Fibroblast of lung (primary cell): ENCODE data around the gene RNF10. TPM values are rescaled to one million over a fixed set of nuclear protein-coding genes. Genes with fewer than 3 reads are reported as not detected.
"Not testable (repeated sequence)": the region's sequence is repeated elsewhere in the genome, so short reads cannot be mapped to it uniquely, and the experiment has no call there.

ENCODE experiments used
- DNase-seq, 2 donors: peaks; one replicate each; pipeline versions ENCODE4 v3.0.0 to v3.0.0-alpha.2; 2010; ENCODE audit warnings: low read depth in 2 of 2
- H2AFZ ChIP-seq: 2 replicates; pipeline ENCODE4 v1.5.1; 2012; ENCODE audit warnings: low read length, control low read depth, inconsistent platforms
- H3K27ac ChIP-seq: 2 replicates; pipeline ENCODE4 v1.5.1; 2011; ENCODE audit warnings: low read length, control low read depth; ENCODE audit not compliant: insufficient read depth
- H3K27me3 ChIP-seq: 2 replicates; pipeline ENCODE4 v1.5.1; 2011; ENCODE audit warnings: mild to moderate bottlenecking, low read length; ENCODE audit not compliant: control insufficient read depth, insufficient read depth
- H3K36me3 ChIP-seq: 2 replicates; pipeline ENCODE4 v1.5.1; 2011; ENCODE audit warnings: low read length; ENCODE audit not compliant: control insufficient read depth, insufficient read depth
- H3K4me1 ChIP-seq: 2 replicates; pipeline ENCODE4 v1.5.1; 2011; ENCODE audit warnings: low read length; ENCODE audit not compliant: control insufficient read depth, insufficient read depth; ENCODE audit errors: extremely low read depth
- H3K4me2 ChIP-seq: 2 replicates; pipeline ENCODE4 v1.5.1; 2011; ENCODE audit warnings: low read length, control low read depth; ENCODE audit not compliant: insufficient read depth; ENCODE audit errors: extremely low read depth
- H3K4me3 ChIP-seq, 4 experiments: fragments of 200-600 bp in 1 of 4; sonication (generic) in 1 of 4; replicated peaks in 1 of 4; 2 replicates each; pipeline ENCODE4 v1.5.1; 2011 to 2016; ENCODE audit warnings: low read length in 4 of 4, low read depth in 3 of 4, mild to moderate bottlenecking in 3 of 4, control low read depth in 2 of 4, inconsistent platforms in 1 of 4, mixed read lengths in 1 of 4; ENCODE audit not compliant: insufficient read depth in 1 of 4; ENCODE audit errors: control extremely low read depth in 1 of 4
- H3K79me2 ChIP-seq: 2 replicates; pipeline ENCODE4 v1.5.1; 2012; ENCODE audit warnings: mild to moderate bottlenecking, low read length, inconsistent platforms; ENCODE audit not compliant: control insufficient read depth, insufficient read depth
- H3K9ac ChIP-seq: 2 replicates; pipeline ENCODE4 v1.5.1; 2011; ENCODE audit warnings: mild to moderate bottlenecking, low read length, control low read depth; ENCODE audit not compliant: insufficient read depth
- H3K9me3 ChIP-seq: 2 replicates; pipeline ENCODE4 v1.5.1; 2012; ENCODE audit warnings: low read depth, low read length; ENCODE audit not compliant: control insufficient read depth, insufficient read depth
- H4K20me1 ChIP-seq: 2 replicates; pipeline ENCODE4 v1.5.1; 2011; ENCODE audit warnings: low read length; ENCODE audit not compliant: control insufficient read depth, insufficient read depth; ENCODE audit errors: extremely low read depth
- EZH2 ChIP-seq: IDR thresholded peaks from 2 replicates; pipeline ENCODE4 v1.5.1; 2012; ENCODE audit warnings: low read length, control low read depth, mild to moderate bottlenecking; ENCODE audit errors: missing control alignments
- polyA plus RNA-seq, 2 donors: library from polyadenylated mRNA; depleted of rRNA in 1 of 2; stranded (reverse) in 1 of 2; unstranded in 1 of 2; fragments of >200 nt; gene quantifications; 2 replicates each; pipeline ENCODE4 v1.2.1, GENCODE V29; 2011 to 2012; ENCODE audit warnings: missing spikeins in 1 of 2
- total RNA-seq: library from RNA; depleted of rRNA; stranded (reverse); fragments of >200 nt; gene quantifications from 2 replicates; pipeline ENCODE4 v1.2.1, GENCODE V29; 2014
- TF ChIP-seq, protein P1 (sequence below), 2 donors: IDR thresholded peaks in 1 of 2; conservative IDR thresholded peaks in 1 of 2; 1 replicate in 1 of 2; 2 replicates in 1 of 2; pipeline ENCODE4 v1.5.1; 2011 to 2012; ENCODE audit warnings: low read length in 2 of 2, control low read depth in 1 of 2, inconsistent platforms in 1 of 2, low read depth in 1 of 2, mild to moderate bottlenecking in 1 of 2

The RNF10 gene
- total and polyA plus RNA-seq, 2 donors (not counting 1 experiment from before 2014, with no cell fraction given): 174 to 184 TPM

DNA sequence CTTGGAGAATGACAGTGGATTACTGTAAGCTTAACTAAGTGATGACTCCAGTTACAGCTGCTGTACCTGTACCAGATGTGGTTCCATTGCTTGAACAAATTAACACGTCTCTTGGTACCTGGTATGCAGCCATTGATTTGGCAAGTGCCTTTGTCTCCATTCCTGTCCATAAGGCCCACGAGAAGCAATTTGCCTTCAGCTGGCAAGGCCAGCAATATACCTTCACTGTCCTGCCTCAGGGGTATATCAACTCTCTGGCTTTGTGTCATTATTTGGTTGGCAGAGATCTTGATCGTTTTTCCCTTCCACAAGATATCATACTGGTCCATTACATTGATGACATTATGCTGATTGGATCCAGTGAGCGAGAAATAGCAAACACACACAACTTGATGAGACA is 76.4 kb downstream of the RNF10 start:
- TF ChIP-seq, protein P1, sequence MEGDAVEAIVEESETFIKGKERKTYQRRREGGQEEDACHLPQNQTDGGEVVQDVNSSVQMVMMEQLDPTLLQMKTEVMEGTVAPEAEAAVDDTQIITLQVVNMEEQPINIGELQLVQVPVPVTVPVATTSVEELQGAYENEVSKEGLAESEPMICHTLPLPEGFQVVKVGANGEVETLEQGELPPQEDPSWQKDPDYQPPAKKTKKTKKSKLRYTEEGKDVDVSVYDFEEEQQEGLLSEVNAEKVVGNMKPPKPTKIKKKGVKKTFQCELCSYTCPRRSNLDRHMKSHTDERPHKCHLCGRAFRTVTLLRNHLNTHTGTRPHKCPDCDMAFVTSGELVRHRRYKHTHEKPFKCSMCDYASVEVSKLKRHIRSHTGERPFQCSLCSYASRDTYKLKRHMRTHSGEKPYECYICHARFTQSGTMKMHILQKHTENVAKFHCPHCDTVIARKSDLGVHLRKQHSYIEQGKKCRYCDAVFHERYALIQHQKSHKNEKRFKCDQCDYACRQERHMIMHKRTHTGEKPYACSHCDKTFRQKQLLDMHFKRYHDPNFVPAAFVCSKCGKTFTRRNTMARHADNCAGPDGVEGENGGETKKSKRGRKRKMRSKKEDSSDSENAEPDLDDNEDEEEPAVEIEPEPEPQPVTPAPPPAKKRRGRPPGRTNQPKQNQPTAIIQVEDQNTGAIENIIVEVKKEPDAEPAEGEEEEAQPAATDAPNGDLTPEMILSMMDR (conservative IDR thresholded peaks at IDR 0.05 in 1 of 2, IDR thresholded peaks at IDR 0.05 in 1 of 2; ENCODE audit: low read depth in 1 of 2, low read length in 2 of 2): no peak
- TF ChIP-seq EZH2: no peak
- H2AFZ ChIP-seq: no peak overlapping the region
- H3K4me1 ChIP-seq: no peaks in the 10 kb centered on the region
- no peak overlapping the region for H3K4me3 ChIP-seq
- H3K27ac ChIP-seq: no peak overlapping the region
- no peak overlapping the region for H3K9ac ChIP-seq
- peaks cover 5% of the 10 kb centered on the region for H3K27me3 ChIP-seq
- no peaks in the 10 kb centered on the region for H4K20me1 ChIP-seq
- H3K79me2 ChIP-seq: no peaks in the 10 kb centered on the region
- no peaks in the 10 kb centered on the region for H3K36me3 ChIP-seq
- DNase-seq: no peak
- H3K9me3 ChIP-seq: no peaks in the 10 kb centered on the region
- H3K4me2 ChIP-seq: no peak overlapping the region

DNA sequence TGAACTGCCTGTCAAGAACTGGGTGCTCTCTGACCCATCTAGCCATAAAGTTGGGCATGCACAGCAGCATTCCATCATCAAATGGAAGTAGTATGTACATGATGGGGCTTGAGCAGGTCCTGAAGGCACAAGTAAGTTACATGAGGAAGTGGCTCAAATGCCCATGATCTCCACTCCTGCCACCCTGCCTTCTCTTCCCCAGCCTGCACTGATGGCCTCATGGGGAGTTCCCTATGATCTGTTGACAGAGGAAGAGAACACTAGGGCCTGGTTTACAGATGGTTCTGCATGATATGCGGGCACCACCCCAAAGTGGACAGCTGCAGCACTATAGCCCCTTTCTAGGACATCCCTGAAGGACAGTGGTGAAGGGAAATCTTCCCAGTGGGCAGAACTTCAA is 77.4 kb downstream of the RNF10 start:
- not testable (repeated sequence) for H3K27me3 ChIP-seq, H3K4me3 ChIP-seq, H3K27ac ChIP-seq, H3K4me1 ChIP-seq, H3K4me2 ChIP-seq, H4K20me1 ChIP-seq, H2AFZ ChIP-seq, H3K36me3 ChIP-seq, H3K9me3 ChIP-seq, H3K79me2 ChIP-seq, H3K9ac ChIP-seq, DNase-seq

DNA sequence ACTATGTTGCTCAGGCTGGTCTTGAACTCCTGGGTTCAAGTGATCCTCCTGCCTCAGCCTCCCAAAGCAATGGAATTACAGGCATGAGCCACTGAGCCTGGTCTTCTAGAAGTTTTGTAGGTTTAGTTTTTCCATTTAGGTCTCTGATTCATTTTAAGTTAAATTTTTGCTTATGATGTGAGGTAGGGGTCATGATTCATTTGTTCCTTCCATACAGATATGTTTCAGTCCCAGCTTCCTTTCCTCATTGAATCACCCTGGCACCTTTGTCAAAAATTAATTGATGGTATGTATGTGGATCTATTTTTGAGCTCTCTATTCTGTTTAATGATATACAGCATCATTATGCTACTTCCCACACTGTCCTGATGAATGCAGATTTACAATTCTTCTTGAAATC is 80.7 kb downstream of the RNF10 start:
- Histone ChIP-seq H3K4me1 (no peaks in the 10 kb centered on the region), H3K9me3 (no peaks in the 10 kb centered on the region), H3K9ac (no peak overlapping the region), H3K79me2 (no peaks in the 10 kb centered on the region), H4K20me1 (no peaks in the 10 kb centered on the region), H3K27ac (no peak overlapping the region), H3K4me2 (no peak overlapping the region), H3K36me3 (no peaks in the 10 kb centered on the region), H3K4me3 (no peak overlapping the region), H2AFZ (no peak overlapping the region), H3K27me3 (peaks cover 15% of the 10 kb centered on the region)
- DNase-seq: no peak
- TF ChIP-seq, protein P1 (conservative IDR thresholded peaks at IDR 0.05 in 1 of 2, IDR thresholded peaks at IDR 0.05 in 1 of 2; ENCODE audit: low read depth in 1 of 2, low read length in 2 of 2): no peak
- TF ChIP-seq EZH2: no peak

DNA sequence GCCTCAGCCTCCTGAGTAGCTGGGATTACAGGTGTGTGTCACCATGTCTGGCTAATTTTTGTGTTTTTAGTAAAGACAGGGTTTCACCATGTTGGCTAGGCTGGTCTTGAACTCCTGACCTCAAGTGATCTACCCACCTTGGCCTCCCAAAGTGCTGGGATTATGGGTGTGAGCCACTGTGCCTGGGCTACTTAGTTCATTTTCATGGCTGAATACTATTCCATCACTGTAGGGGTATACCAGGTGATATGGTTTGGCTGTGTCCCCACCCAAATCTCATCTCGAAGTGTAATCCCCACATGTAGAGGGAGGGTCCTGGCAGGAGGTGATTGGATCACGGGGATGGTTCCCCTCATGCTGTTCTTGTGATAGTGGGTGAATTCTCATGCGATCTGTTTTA is 83.0 kb downstream of the RNF10 start:
- H3K27me3 ChIP-seq: peaks cover 20% of the 10 kb centered on the region
- not testable (repeated sequence) for H3K79me2 ChIP-seq, DNase-seq, H3K9me3 ChIP-seq, H3K4me3 ChIP-seq, H3K4me2 ChIP-seq, H3K27ac ChIP-seq, H2AFZ ChIP-seq, H3K9ac ChIP-seq, H3K4me1 ChIP-seq, H4K20me1 ChIP-seq, H3K36me3 ChIP-seq

DNA sequence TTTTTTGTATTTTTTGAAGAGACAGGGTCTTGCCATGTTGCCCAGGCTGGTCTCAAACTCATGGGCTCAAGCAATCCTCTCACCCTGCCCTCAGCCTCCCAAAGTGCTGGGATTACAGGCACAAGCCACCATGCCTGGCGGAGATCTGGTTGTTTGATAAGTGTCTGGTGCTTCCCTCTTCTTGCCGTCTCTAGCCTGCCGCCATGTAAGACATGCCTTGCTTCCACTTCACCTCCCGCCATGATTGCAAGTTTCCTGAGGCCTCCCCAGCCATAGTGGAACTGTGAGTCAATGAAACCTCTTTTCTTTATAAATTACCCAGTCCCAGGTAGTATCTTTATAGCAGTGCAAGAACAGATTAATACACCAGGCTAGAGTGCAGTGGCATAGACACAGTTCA is 83.6 kb downstream of the RNF10 start:
- not testable (repeated sequence) for H3K36me3 ChIP-seq, H3K4me2 ChIP-seq, H3K4me3 ChIP-seq, H4K20me1 ChIP-seq, H3K9me3 ChIP-seq, H3K4me1 ChIP-seq, H3K79me2 ChIP-seq, DNase-seq, H2AFZ ChIP-seq, H3K9ac ChIP-seq, H3K27ac ChIP-seq
- peaks cover 15% of the 10 kb centered on the region for H3K27me3 ChIP-seq
